Stomach smooth muscle (tissue), 2 donors: ENCODE measurements around the gene NOTUM.
"Not testable (repeated sequence)": the region's sequence is repeated elsewhere in the genome, so short reads cannot be mapped to it uniquely, and the experiment has no call there.

Source experiments
- H3K27ac ChIP-seq: one replicate; pipeline ENCODE4 v1.7.0; 2013; ENCODE audit warnings: mild to moderate bottlenecking, low read length, inconsistent platforms
- H3K27me3 ChIP-seq, 2 donors: one replicate each; pipeline ENCODE4 v1.7.0; 2013; ENCODE audit warnings: low read length in 2 of 2; ENCODE audit not compliant: insufficient read depth in 2 of 2, control insufficient read depth in 1 of 2
- H3K36me3 ChIP-seq, 2 donors: one replicate each; pipeline ENCODE4 v1.7.0; 2013; ENCODE audit warnings: low read length in 2 of 2; ENCODE audit not compliant: control insufficient read depth in 2 of 2, insufficient read depth in 2 of 2
- H3K4me1 ChIP-seq: one replicate; pipeline ENCODE4 v1.7.0; 2013; ENCODE audit warnings: low read length; ENCODE audit not compliant: control insufficient read depth, insufficient read depth
- H3K4me3 ChIP-seq, 2 donors: one replicate each; pipeline ENCODE4 v1.7.0; 2013; ENCODE audit warnings: low read length in 2 of 2
- H3K9ac ChIP-seq, 2 donors: one replicate each; pipeline ENCODE4 v1.7.0; 2013; ENCODE audit warnings: low read length in 2 of 2, mild to moderate bottlenecking in 1 of 2
- H3K9me3 ChIP-seq, 2 donors: one replicate each; pipeline ENCODE4 v1.7.0; 2013; ENCODE audit warnings: low read length in 2 of 2; ENCODE audit not compliant: control insufficient read depth in 2 of 2
- donor health status: healthy.
- donor health status: Pancreatic carcinoma.

NOTUM gene

DNA sequence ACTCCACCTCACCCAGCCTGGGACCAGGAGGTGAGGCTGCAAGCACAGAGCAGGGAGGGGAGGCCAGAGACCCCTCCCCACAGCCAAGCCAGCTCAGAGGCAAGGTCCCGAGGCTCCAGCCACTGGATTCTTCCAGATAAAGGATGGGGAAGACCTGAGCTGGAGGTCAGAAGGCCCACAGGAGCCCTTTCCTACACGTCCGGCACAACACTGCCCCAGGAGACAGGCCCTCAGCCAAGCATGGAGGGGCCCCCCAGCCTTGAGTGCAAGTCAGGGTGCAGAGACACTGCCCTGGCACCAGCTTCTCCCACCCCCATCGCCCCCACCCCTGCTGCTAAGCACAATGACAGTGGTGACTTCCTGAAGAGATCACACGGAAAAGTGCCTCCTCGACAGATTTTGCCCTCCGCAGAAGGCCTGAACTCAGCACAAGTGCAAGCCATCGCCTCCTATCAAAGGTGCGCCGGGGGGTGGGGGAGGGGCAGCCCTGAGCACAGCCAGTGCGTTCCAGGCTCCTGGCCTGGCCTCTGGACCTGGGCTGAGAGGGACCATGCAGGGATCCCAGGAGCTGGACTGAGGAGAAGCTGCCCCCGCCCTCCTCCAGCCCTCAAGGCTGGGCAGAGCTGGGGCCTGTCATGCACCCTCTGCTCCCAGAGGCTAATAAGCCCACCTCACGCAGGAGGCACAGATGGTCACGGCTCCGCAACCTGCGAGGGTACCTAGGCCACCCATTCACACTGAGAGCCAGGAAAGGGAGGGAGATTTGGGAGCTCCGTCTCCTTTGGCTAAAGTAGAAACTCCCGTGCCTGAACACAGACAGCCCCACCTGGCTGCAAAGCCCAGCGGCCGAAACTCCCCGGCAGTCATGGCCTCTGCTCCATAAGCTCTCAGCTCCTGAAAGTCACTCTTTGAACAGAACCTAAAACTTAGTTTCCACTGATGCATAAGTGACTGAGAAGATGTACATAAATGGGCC lies 36.1 kb downstream of the NOTUM start:
- Histone ChIP-seq H3K27me3 (peaks cover 0 to 11% of the 10 kb centered on the region in 2 donors), H3K9me3 (no peaks in the 10 kb centered on the region), H3K36me3 (peaks cover 7 to 17% of the 10 kb centered on the region in 2 donors), H3K9ac (no peak overlapping the region), H3K4me3 (peak overlapping the region in 1 of 2 donors; percentile 22), H3K27ac (peak overlapping the region; percentile 64), H3K4me1 (peaks cover 60% of the 10 kb centered on the region)

DNA sequence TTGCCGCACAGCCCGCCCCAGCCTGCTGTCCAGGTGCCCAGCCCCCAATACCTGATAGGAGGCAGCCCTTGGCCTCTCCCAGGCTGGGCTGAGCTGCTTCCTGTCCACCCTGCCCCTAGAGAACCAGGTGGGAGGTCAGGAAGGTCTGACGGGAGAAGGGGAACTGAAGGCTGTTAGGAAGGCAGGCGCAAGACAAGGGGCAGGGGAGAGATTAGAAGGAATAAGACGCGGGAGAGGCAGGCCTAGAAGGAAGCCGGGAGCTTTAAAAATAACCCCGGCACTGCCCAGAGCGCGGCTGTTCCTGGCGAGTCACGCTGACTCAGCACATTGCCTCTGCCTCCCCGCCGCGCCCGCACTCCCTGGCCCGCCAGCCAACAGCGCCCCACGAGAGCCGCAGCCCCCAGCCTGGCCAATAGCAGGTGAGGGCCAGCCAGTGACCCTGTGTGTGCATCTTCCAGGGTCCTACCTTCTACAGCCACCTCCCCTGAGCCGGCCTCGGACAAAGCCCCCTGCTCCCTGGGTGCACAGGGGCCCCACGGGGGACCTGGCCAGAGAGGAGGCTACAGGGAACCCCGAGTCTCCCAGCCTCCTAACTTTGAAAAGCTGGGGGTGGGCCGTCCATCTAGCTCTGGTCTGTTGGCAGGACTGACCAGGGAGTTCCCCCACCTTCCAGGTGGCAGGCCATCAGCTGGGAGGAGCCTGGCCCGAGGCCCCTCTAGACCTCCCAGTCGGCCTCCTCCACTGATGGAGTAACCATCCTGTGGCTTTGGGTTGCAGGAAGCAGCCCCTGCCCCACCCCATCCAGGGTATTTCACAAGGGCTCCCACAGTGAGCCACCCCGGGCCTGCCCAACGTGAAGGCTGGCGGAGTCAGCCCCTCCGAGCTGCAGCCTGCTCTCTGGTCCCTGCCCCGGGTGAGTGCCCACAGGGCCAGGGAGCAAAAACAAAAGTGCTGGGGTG lies 37.4 kb downstream of the NOTUM start:
- Histone ChIP-seq H3K27me3 (peaks cover 0 to 5% of the 10 kb centered on the region in 2 donors), H3K4me3 (peak overlapping the region in 1 of 2 donors; percentile 64), H3K36me3 (peaks cover 11 to 20% of the 10 kb centered on the region in 2 donors), H3K27ac (peak overlapping the region; percentile 49), H3K9ac (peak overlapping the region; percentile 13), H3K9me3 (no peaks in the 10 kb centered on the region), H3K4me1 (peaks cover 58% of the 10 kb centered on the region)

DNA sequence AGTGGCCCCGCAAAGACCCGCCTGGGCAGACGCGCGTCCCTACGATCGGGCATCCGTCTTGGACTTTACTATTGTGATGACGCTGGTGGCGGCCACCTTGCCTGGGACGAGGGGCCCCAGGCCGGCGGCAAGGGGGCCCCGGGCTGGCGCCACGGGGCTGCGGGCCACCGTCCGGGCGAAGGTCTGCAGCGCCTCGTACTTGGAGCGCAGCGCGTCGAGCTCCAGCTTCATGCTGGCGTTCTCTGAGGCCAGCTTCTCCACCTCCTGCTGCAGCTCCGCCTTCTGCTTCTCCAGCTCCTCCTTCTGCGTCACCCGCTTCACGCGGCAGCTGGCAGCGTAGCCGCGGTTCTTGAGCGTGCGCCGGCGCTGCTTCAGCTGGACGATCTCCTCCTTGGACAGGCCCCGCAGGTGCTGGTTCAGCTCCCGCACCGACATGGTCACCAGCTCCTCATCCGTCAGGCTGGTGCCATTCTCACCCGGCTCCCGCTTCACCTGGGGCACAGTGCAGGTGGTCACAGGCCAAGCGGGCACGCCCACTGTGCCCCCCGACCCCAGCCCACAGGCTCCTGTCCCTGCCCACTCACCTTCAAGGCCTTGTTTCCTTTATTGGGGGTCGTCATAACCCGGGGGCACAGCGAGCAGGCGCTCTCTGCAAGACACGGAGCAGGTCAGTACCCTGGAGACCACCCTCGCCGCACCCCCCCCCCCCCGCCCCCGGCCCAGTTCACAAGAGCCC lies 38.3 kb downstream of the NOTUM start:
- Histone ChIP-seq H3K9ac (no peak overlapping the region), H3K9me3 (no peaks in the 10 kb centered on the region), H3K36me3 (peaks cover 11 to 20% of the 10 kb centered on the region in 2 donors), H3K27me3 (no peaks in the 10 kb centered on the region), H3K4me3 (peak overlapping the region in 1 of 2 donors; percentile 64), H3K27ac (no peak overlapping the region), H3K4me1 (peaks cover 54% of the 10 kb centered on the region)

DNA sequence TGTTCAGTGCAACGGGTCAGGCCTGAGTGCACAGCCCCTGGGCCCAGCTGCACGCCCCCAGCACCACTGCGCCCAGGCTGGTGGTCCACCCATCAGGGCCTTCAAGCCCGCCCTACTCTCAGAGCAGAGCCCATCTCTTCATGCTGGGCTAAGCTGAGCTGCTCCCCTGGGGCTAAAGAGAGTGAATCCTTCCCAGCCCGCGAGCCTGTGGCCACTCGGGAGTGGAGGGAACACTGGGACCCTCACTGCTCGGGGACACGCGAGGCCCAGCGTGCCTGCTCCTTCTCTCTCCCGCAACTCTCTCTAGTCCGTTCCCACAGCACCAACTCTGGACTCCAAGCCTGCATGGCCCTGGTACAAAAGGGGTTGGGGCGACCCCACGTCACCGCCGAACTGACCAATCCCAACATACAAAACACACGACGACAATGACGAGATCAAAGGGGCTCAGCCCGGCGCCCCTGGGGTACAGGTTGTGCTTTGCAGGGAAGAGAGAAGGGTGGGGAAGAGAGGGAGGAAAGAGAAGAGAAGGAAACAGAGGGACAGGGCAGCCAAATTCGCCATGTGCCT lies 38.9 kb downstream of the NOTUM start:
- H3K36me3 ChIP-seq, result peaks cover 11 to 20% of the 10 kb centered on the region in 2 donors
- H3K27me3 ChIP-seq, result no peaks in the 10 kb centered on the region
- H3K4me1 ChIP-seq, result peaks cover 59% of the 10 kb centered on the region

GRCh38 chr17:81921537-81921862 lies 39.5 kb downstream of the NOTUM start:
- Histone ChIP-seq H3K9me3 (no peaks in the 10 kb centered on the region), H3K4me3 (no peak overlapping the region), H3K36me3 (peaks cover 11 to 20% of the 10 kb centered on the region in 2 donors), H3K27me3 (no peaks in the 10 kb centered on the region), H3K4me1 (peaks cover 64% of the 10 kb centered on the region), H3K27ac (no peak overlapping the region), H3K9ac (no peak overlapping the region)

More for the DNA sequence above, 38.9 kb downstream of the NOTUM start:
- Histone ChIP-seq H3K9ac (no peak overlapping the region), H3K4me3 (no peak overlapping the region), H3K27ac (no peak overlapping the region), H3K9me3 (no peaks in the 10 kb centered on the region)

DNA sequence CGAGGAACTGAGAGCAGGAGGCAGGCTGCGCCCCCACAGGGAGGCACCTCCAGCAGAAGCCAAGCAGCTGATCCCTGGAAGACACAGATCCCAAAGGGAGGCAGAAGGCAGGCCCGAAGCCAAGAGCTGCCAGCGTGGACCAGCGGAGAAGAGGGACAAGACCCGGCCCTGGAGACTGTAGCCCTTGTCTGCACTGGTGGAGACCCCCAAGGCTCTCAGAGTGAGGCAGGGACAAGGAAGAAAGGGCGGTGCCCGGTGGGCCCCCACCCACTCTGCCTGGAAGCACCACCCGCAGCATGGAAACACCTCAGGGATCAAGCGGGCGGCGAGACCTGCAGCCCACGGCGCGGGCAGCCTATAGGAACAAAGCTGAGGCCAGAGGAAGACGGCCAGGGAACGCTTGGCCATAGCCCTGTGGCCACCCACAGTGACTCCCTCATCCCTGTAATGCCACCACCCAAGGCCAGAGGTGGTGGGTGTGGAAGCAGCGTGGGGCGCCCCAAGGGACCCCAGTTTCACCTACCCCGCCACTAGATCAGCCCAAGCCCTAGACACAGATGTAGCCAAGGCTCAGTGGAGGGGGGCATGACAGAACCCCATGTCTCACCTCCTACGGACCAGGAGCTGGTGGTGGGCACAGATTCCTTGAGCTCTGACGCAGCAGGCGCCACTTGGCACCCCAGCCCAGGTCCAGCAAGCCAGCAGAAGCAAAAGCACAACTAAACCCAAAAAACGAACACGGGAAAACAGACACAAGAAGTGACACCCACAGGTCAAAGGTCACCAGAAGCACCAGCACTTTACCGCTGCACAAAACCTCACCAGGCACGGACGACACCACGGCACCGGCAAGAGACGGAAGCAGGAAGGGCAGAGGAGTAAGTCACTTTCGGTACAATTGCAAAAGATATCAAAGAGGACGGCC lies 40.1 kb downstream of the NOTUM start:
- Histone ChIP-seq H3K36me3 (peaks cover 11 to 20% of the 10 kb centered on the region in 2 donors), H3K4me1 (peaks cover 62% of the 10 kb centered on the region), H3K4me3 (no peak overlapping the region), H3K9ac (no peak overlapping the region), H3K27ac (no peak overlapping the region), H3K27me3 (no peaks in the 10 kb centered on the region), H3K9me3 (no peaks in the 10 kb centered on the region)

DNA sequence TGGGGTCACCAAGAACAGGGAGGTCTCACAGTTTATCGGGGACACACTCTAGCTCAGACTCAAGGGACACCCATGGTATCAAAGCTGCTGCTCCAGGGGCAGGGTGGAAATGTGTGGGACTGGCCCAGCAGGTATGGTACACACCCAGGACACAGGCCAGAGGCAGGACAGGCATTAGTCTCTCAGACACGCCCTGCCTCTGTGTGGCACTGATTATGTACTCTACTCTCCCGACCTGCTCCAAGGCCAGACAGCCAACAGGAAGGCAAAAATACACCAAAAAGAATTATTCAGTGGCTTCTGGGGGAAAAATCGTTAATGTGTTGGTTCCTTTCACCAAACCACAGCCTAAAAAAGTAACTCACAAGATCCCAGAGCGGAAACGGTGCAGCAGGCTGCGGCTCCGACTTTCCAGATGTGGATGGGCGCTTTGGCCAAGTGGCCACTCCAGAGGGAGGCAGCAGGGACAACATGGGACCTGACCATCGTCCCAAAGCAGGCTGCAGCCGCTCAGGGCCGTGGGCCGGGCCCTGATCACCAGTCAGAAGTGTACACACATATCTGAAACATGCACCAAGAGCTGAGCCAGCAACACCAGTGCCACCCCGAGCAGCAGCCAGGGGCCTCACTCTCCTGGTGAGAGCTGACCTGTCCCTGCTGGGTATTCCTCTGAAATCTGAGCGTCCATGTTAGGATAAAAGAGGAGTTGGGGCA lies 42.0 kb downstream of the NOTUM start:
- H3K4me1 ChIP-seq, result peaks cover 48% of the 10 kb centered on the region
- H3K9me3 ChIP-seq, result no peaks in the 10 kb centered on the region
- no peak overlapping the region for H3K9ac ChIP-seq
- H3K27ac ChIP-seq, result no peak overlapping the region
- peaks cover 22 to 35% of the 10 kb centered on the region in 2 donors for H3K36me3 ChIP-seq
- no peak overlapping the region for H3K4me3 ChIP-seq
- H3K27me3 ChIP-seq, result no peaks in the 10 kb centered on the region

- H3K4me3 ChIP-seq, result peak overlapping the region; percentile 46 to 83
- H3K27me3 ChIP-seq, H3K27ac ChIP-seq, H3K9ac ChIP-seq, H3K9me3 ChIP-seq: not testable (repeated sequence)
- H3K36me3 ChIP-seq, result peaks cover 26 to 41% of the 10 kb centered on the region in 2 donors
- peaks cover 41% of the 10 kb centered on the region for H3K4me1 ChIP-seq
These were observed 42.7 kb downstream of the NOTUM start for GRCh38 chr17:81918333-81918669.
